Measurements from ENCODE around the gene GPR108. TPM values are rescaled to one million over a fixed set of nuclear protein-coding genes. Genes with fewer than 3 reads are reported as not detected.

Gene GPR108
- total RNA-seq, 2 experiments from 2014 or later, result 63.2 to 88.3 TPM

- DNase-seq (ENCODE audit: low spot score), result no peak
- no peak overlapping the region for H2AFZ ChIP-seq (ENCODE audit: low read length)
- peak overlapping the region; percentile 85 for H3K4me2 ChIP-seq (ENCODE audit: low read length)
- H3K9me2 ChIP-seq (ENCODE audit: insufficient read depth, low read length), result no peaks in the 10 kb centered on the region
- BruUV-seq (replicated peaks), result no TSS peak
- H3K27ac ChIP-seq (ENCODE audit: low read depth, low read length, poor library complexity, severe bottlenecking), result peak overlapping the region; percentile 74
- no peaks in the 10 kb centered on the region for H4K20me1 ChIP-seq (ENCODE audit: insufficient read depth, low read length)
- ChIA-PET CTCF (ENCODE audit: unreplicated experiment) (interaction anchor here (1.7 kb wide), 1 partner anchor 128 kb away, joined by 5 read pairs; no protein-coding TSS in a partner anchor), POLR2A (interaction anchor here (0.6 kb wide), 2 partner anchors 53 to 128 kb away, joined by 3 read pairs; no protein-coding TSS in a partner anchor)
- H3K4me3 ChIP-seq (ENCODE audit: low read depth, low read length, poor library complexity, severe bottlenecking), result peak overlapping the region; percentile 83
- H3K36me3 ChIP-seq (ENCODE audit: insufficient read depth, low read length), result no peaks in the 10 kb centered on the region
- H3K4me1 ChIP-seq (ENCODE audit: insufficient read depth, low read length, poor library complexity, severe bottlenecking), result peaks cover 35% of the 10 kb centered on the region
- no peaks in the 10 kb centered on the region for H3K9me3 ChIP-seq (ENCODE audit: low read length)
- peaks cover 13% of the 10 kb centered on the region; the same call in 1 of the 2 replicates for H3K79me2 ChIP-seq (ENCODE audit: insufficient read depth, low read depth, low read length)
- TF ChIP-seq EZH2phosphoT487 (IDR thresholded peaks at IDR 0.05; ENCODE audit: borderline replicate concordance, low read depth, low read length), result no peak
- no peak for TF ChIP-seq CTCF (conservative IDR thresholded peaks at IDR 0.05; ENCODE audit: low read length)
- intact Hi-C loops (cut with micrococcal nuclease; ENCODE audit: unreplicated experiment), result loop anchor here (5.0 kb wide), 1 partner anchor 133 kb away; no protein-coding TSS in a partner anchor
These were observed 2.0 kb downstream of the GPR108 start for GRCh38 chr19:6735181-6735911.

- ChIA-PET POLR2A (no interaction called here), CTCF (ENCODE audit: unreplicated experiment) (no interaction called here)
- Histone ChIP-seq H3K9me3 (ENCODE audit: low read length) (no peaks in the 10 kb centered on the region), H3K79me2 (ENCODE audit: insufficient read depth, low read depth, low read length) (peaks cover 13% of the 10 kb centered on the region; the same call in 1 of the 2 replicates), H3K4me3 (ENCODE audit: low read depth, low read length, poor library complexity, severe bottlenecking) (no peak overlapping the region), H2AFZ (ENCODE audit: low read length) (no peak overlapping the region), H3K27ac (ENCODE audit: low read depth, low read length, poor library complexity, severe bottlenecking) (no peak overlapping the region), H3K4me1 (ENCODE audit: insufficient read depth, low read length, poor library complexity, severe bottlenecking) (peaks cover 27% of the 10 kb centered on the region), H4K20me1 (ENCODE audit: insufficient read depth, low read length) (no peaks in the 10 kb centered on the region), H3K9me2 (ENCODE audit: insufficient read depth, low read length) (no peaks in the 10 kb centered on the region), H3K36me3 (ENCODE audit: insufficient read depth, low read length) (no peaks in the 10 kb centered on the region; the same call in 1 of the 2 replicates), H3K4me2 (ENCODE audit: low read length) (no peak overlapping the region)
- intact Hi-C loops (cut with micrococcal nuclease; ENCODE audit: unreplicated experiment), result no loop called here
- TF ChIP-seq CTCF (conservative IDR thresholded peaks at IDR 0.05; ENCODE audit: low read length) (no peak), EZH2phosphoT487 (IDR thresholded peaks at IDR 0.05; ENCODE audit: borderline replicate concordance, low read depth, low read length) (no peak)
- no peak for DNase-seq (ENCODE audit: low spot score)
- BruUV-seq (replicated peaks), result no TSS peak
These were observed 3.2 kb downstream of the GPR108 start for GRCh38 chr19:6734096-6734696.
